H1 (cell line): ENCODE data around the gene CUBN. TPM values are rescaled to one million over a fixed set of nuclear protein-coding genes. Genes with fewer than 3 reads are reported as not detected.

Source experiments
- CTCF ChIA-PET: fragments of 300-600 bp; sonication (Branson Sonifier 250); formaldehyde crosslinking; loops from one replicate; lab custom pipeline; 2021; ENCODE audit not compliant: partially characterized antibody; lab: Charles Lee
- POLR2A ChIA-PET: fragments of 300-600 bp; sonication (Branson Sonifier 250); formaldehyde crosslinking; loops from one replicate; lab custom pipeline; 2021; ENCODE audit warnings: inconsistent platforms; ENCODE audit not compliant: partially characterized antibody; lab: Charles Lee
- DNase-seq, 2 experiments: peaks; one replicate each; pipeline versions ENCODE4 v3.0.0 to v3.0.0-alpha.2; 2010 to 2022; ENCODE audit warnings: low spot score in 2 of 2, low read depth in 1 of 2, mixed read lengths in 1 of 2
- FAIRE-seq: peaks from 2 replicates; lab custom pipeline; 2011; peaks lifted over from hg19 to GRCh38; lab: Jason Lieb, UNC
- H2AFZ ChIP-seq: 2 replicates; pipeline ENCODE4 v1.8.1; 2012; ENCODE audit warnings: low read length, inconsistent platforms
- H2AK5ac ChIP-seq: 2 replicates; pipeline ENCODE4 v1.6.1; 2013; ENCODE audit warnings: low read depth, low read length
- H2BK120ac ChIP-seq: replicated peaks from 2 replicates; pipeline ENCODE3; 2013; ENCODE audit warnings: low read depth, low read length, inconsistent platforms
- H2BK12ac ChIP-seq: 2 replicates; pipeline ENCODE4 v1.6.1; 2013; ENCODE audit warnings: low read depth, low read length
- H2BK15ac ChIP-seq: 2 replicates; pipeline ENCODE4 v1.6.1; 2013; ENCODE audit warnings: low read length
- H2BK20ac ChIP-seq: 2 replicates; pipeline ENCODE4 v1.6.1; 2013; ENCODE audit warnings: low read length
- H2BK5ac ChIP-seq: 2 replicates; pipeline ENCODE4 v1.6.1; 2013; ENCODE audit warnings: low read depth, low read length
- H3K14ac ChIP-seq: 2 replicates; pipeline ENCODE4 v1.6.1; 2013; ENCODE audit warnings: inconsistent platforms; ENCODE audit not compliant: insufficient read length
- H3K18ac ChIP-seq: 2 replicates; pipeline ENCODE4 v1.6.1; 2013; ENCODE audit warnings: low read length; ENCODE audit errors: extremely low read depth
- H3K23ac ChIP-seq: 2 replicates; pipeline ENCODE4 v1.6.1; 2013; ENCODE audit warnings: inconsistent platforms; ENCODE audit not compliant: insufficient read length
- H3K23me2 ChIP-seq: 2 replicates; pipeline ENCODE4 v1.6.1; 2013; ENCODE audit warnings: low read depth, low read length
- H3K27ac ChIP-seq: 2 replicates; pipeline ENCODE4 v1.6.1; 2011; ENCODE audit warnings: low read depth, low read length, inconsistent platforms
- H3K27me3 ChIP-seq, 4 experiments: replicated peaks in 1 of 4; 1 replicate in 1 of 4; 2 replicates in 3 of 4; pipeline versions ENCODE4 v1.6.1 to v1.8.1; 2011 to 2013; ENCODE audit warnings: low read length in 3 of 4, mild to moderate bottlenecking in 3 of 4, inconsistent platforms in 2 of 4, mixed read lengths in 2 of 4, moderate library complexity in 1 of 4; ENCODE audit not compliant: control insufficient read depth in 3 of 4, insufficient read depth in 3 of 4; ENCODE audit errors: extremely low read depth in 1 of 4
- H3K36me3 ChIP-seq, 4 experiments: 2 replicates each; pipeline versions ENCODE4 v1.6.1 to v1.8.1; 2011 to 2013; ENCODE audit warnings: mild to moderate bottlenecking in 4 of 4, low read length in 3 of 4, moderate library complexity in 2 of 4, control low read depth in 1 of 4, inconsistent platforms in 1 of 4; ENCODE audit not compliant: insufficient read depth in 4 of 4, control insufficient read depth in 2 of 4
- H3K4ac ChIP-seq: replicated peaks from 2 replicates; pipeline ENCODE3; 2013; ENCODE audit warnings: low read length, low read depth, mixed read lengths, inconsistent platforms; ENCODE audit not compliant: insufficient read length
- H3K4me1 ChIP-seq, 4 experiments: replicated peaks in 1 of 4; 1 replicate in 1 of 4; 2 replicates in 3 of 4; pipeline versions ENCODE4 v1.6.1 to v1.8.1; 2011 to 2013; ENCODE audit warnings: low read length in 3 of 4, inconsistent platforms in 2 of 4, mixed read lengths in 1 of 4; ENCODE audit not compliant: insufficient read depth in 4 of 4, control insufficient read depth in 3 of 4
- H3K4me2 ChIP-seq, 2 experiments: 2 replicates each; pipeline versions ENCODE4 v1.6.1 to v1.8.1; 2011 to 2013; ENCODE audit warnings: low read depth in 2 of 2, low read length in 2 of 2, control low read depth in 1 of 2, inconsistent platforms in 1 of 2, mild to moderate bottlenecking in 1 of 2; ENCODE audit not compliant: insufficient read depth in 1 of 2
- H3K4me3 ChIP-seq, 4 experiments: fragments of 200-600, 300-600 bp in 1 of 4; sonication (generic), shearing (Covaris generic), sonication (Bioruptor Twin) in 1 of 4; 2 replicates each; pipeline versions ENCODE4 v1.5.1 to v1.8.1; 2011 to 2016; ENCODE audit warnings: low read length in 4 of 4, low read depth in 3 of 4, control low read depth in 2 of 4, inconsistent platforms in 2 of 4, mild to moderate bottlenecking in 2 of 4, mixed read lengths in 1 of 4, moderate library complexity in 1 of 4; ENCODE audit not compliant: insufficient read depth in 2 of 4; ENCODE audit errors: extremely low read depth in 1 of 4
- H3K56ac ChIP-seq: replicated peaks from 2 replicates; pipeline ENCODE3; 2013; ENCODE audit warnings: low read depth, mild to moderate bottlenecking, mixed read lengths, low read length, inconsistent platforms; ENCODE audit not compliant: insufficient read length
- H3K79me1 ChIP-seq: 2 replicates; pipeline ENCODE4 v1.6.1; 2013; ENCODE audit warnings: low read depth, low read length, control low read depth
- H3K79me2 ChIP-seq, 2 experiments: 2 replicates each; pipeline versions ENCODE4 v1.6.1 to v1.8.1; 2012 to 2013; ENCODE audit warnings: low read length in 2 of 2, mild to moderate bottlenecking in 2 of 2, inconsistent platforms in 1 of 2; ENCODE audit not compliant: insufficient read depth in 2 of 2, control insufficient read depth in 1 of 2
- H3K9ac ChIP-seq, 4 experiments: replicated peaks in 1 of 4; 1 replicate in 1 of 4; 2 replicates in 3 of 4; pipeline versions ENCODE4 v1.6.1 to v1.8.1; 2011 to 2013; ENCODE audit warnings: low read depth in 3 of 4, low read length in 3 of 4, control low read depth in 2 of 4, mild to moderate bottlenecking in 2 of 4, moderate library complexity in 2 of 4, inconsistent platforms in 1 of 4; ENCODE audit errors: extremely low read depth in 1 of 4
- H3K9me3 ChIP-seq, 2 experiments: 2 replicates each; pipeline versions ENCODE4 v1.6.1 to v1.8.1; 2012 to 2013; ENCODE audit warnings: mild to moderate bottlenecking in 2 of 2, moderate library complexity in 2 of 2, control low read depth in 1 of 2, inconsistent platforms in 1 of 2, low read depth in 1 of 2, low read length in 1 of 2, mixed read lengths in 1 of 2; ENCODE audit not compliant: insufficient read depth in 2 of 2
- H4K20me1 ChIP-seq, 2 experiments: replicated peaks in 1 of 2; 2 replicates each; pipeline versions ENCODE3 to v1.8.1; 2011 to 2013; ENCODE audit warnings: inconsistent platforms in 2 of 2, low read length in 2 of 2, mild to moderate bottlenecking in 1 of 2; ENCODE audit not compliant: insufficient read depth in 2 of 2, control insufficient read depth in 1 of 2
- H4K5ac ChIP-seq: 2 replicates; pipeline ENCODE4 v1.6.1; 2013; ENCODE audit warnings: low read length, low read depth, mixed read lengths, inconsistent platforms; ENCODE audit not compliant: insufficient read length
- H4K8ac ChIP-seq: 2 replicates; pipeline ENCODE4 v1.8.0; 2013; ENCODE audit warnings: mild to moderate bottlenecking, moderate library complexity, low read length, inconsistent platforms; ENCODE audit not compliant: insufficient read depth; ENCODE audit errors: extremely low read depth
- H4K91ac ChIP-seq: replicated peaks from 2 replicates; pipeline ENCODE3; 2013; ENCODE audit warnings: low read length, mixed read lengths, inconsistent platforms; ENCODE audit not compliant: insufficient read length
- ASH2L ChIP-seq: fragments of 200-600, 300-600 bp; sonication (generic); IDR thresholded peaks from one replicate; pipeline ENCODE4 v1.7.1; 2017; ENCODE audit warnings: low read length
- CTBP2 ChIP-seq: IDR thresholded peaks from 2 replicates; pipeline ENCODE4 v1.7.0; 2011; ENCODE audit warnings: borderline replicate concordance, mild to moderate bottlenecking, moderate library complexity, mixed read lengths, low read length; ENCODE audit not compliant: insufficient read depth, insufficient read length
- KDM1A ChIP-seq: fragments of 200-600, 300-600 bp; sonication (generic); IDR thresholded peaks from 2 replicates; pipeline ENCODE4 v1.7.1; 2016; ENCODE audit warnings: mild to moderate bottlenecking, low read length, borderline replicate concordance
- KDM5A ChIP-seq: fragments of 200-600 bp; IDR thresholded peaks from 2 replicates; pipeline ENCODE4 v1.7.1; 2012; ENCODE audit warnings: mild to moderate bottlenecking, low read length, inconsistent platforms, mixed read lengths
- POLR2A ChIP-seq, 2 experiments: IDR thresholded peaks; 1 replicate in 1 of 2; 2 replicates in 1 of 2; pipeline ENCODE4 v1.6.1; 2011; ENCODE audit warnings: low read depth in 2 of 2, low read length in 2 of 2, mild to moderate bottlenecking in 2 of 2; ENCODE audit errors: control extremely low read depth in 1 of 2
- POU5F1 ChIP-seq: IDR thresholded peaks from 2 replicates; pipeline ENCODE4 v1.6.1; 2011; ENCODE audit warnings: low read depth, mild to moderate bottlenecking, low read length, moderate library complexity
- RAD21 ChIP-seq, 2 experiments: IDR thresholded peaks in 1 of 2; conservative IDR thresholded peaks in 1 of 2; 2 replicates each; pipeline ENCODE4 v1.6.1; 2011; ENCODE audit warnings: low read depth in 2 of 2, low read length in 2 of 2, improper control_type of control experiment in 1 of 2, inconsistent platforms in 1 of 2, mild to moderate bottlenecking in 1 of 2, moderate library complexity in 1 of 2
- SIN3A ChIP-seq, 2 experiments: IDR thresholded peaks in 1 of 2; conservative IDR thresholded peaks in 1 of 2; 2 replicates each; pipeline ENCODE4 v1.6.1; 2011 to 2012; ENCODE audit warnings: low read length in 2 of 2, improper control_type of control experiment in 1 of 2, low read depth in 1 of 2, mild to moderate bottlenecking in 1 of 2
- SP4 ChIP-seq: IDR thresholded peaks from 2 replicates; pipeline ENCODE4 v1.6.1; 2012; ENCODE audit warnings: low read length, inconsistent platforms
- SUZ12 ChIP-seq: fragments of 200-600 bp; sonication (generic); IDR thresholded peaks from 2 replicates; pipeline ENCODE4 v1.6.1; 2012; ENCODE audit warnings: mild to moderate bottlenecking, inconsistent platforms, low read length, moderate library complexity, mixed read lengths
- TAF1 ChIP-seq: IDR thresholded peaks from 2 replicates; pipeline ENCODE4 v1.6.1; 2011; ENCODE audit warnings: mild to moderate bottlenecking, low read depth, low read length
- TBP ChIP-seq: IDR thresholded peaks from 2 replicates; pipeline ENCODE4 v1.6.1; 2011; ENCODE audit warnings: low read depth, low read length, improper control_type of control experiment
- TCF12 ChIP-seq: IDR thresholded peaks from 2 replicates; pipeline ENCODE4 v1.6.1; 2011; ENCODE audit warnings: low read depth, mild to moderate bottlenecking, low read length
- TEAD4 ChIP-seq: IDR thresholded peaks from 2 replicates; pipeline ENCODE4 v1.6.1; 2012; ENCODE audit warnings: low read depth, low read length, inconsistent platforms, mixed read lengths
- WGBS, 2 experiments: shearing (Covaris generic) in 1 of 2; methylation state at CpG; one replicate each; pipeline versions ENCODE4 v1.1.6 to v1.1.7; 2013 to 2015; ENCODE audit warnings: low lambda C conversion rate in 2 of 2, mixed read lengths in 2 of 2, inconsistent platforms in 1 of 2, low coverage in 1 of 2, missing lambda C conversion rate in 1 of 2; ENCODE audit not compliant: insufficient replicate concordance in 2 of 2, insufficient coverage in 1 of 2, insufficient read length in 1 of 2; ENCODE audit errors: extremely low coverage in 1 of 2, missing lambda C conversion rate in 1 of 2; 5-methylcytosine and 5-hydroxymethylcytosine counted together
- polyA plus RNA-seq, 7 experiments: library from polyadenylated mRNA; depleted of rRNA in 3 of 7; stranded (reverse) in 5 of 7; unstranded in 2 of 7; fragments of >200 nt in 5 of 7; fragments of 200-250 nt in 2 of 7; gene quantifications; 1 replicate in 5 of 7; 2 replicates in 1 of 7; 4 replicates in 1 of 7; pipeline versions ENCODE4 v1.2.1 to v1.2.3, GENCODE V29; 2011 to 2013; ENCODE audit warnings: missing spikeins in 2 of 7, mixed read lengths in 2 of 7
- total RNA-seq: library from RNA; stranded (reverse); fragmentation: NEBNext Ultra II Directional; extraction: Animal tissue kit (Norgen Biotek cat#: 25700); gene quantifications from 2 replicates; pipeline ENCODE4 v1.2.1, GENCODE V29; 2021
- TF ChIP-seq, protein P1 (sequence below): IDR thresholded peaks from 2 replicates; pipeline ENCODE4 v1.6.1; 2011; ENCODE audit warnings: low read depth, mild to moderate bottlenecking, low read length; ENCODE audit not compliant: insufficient read depth

The CUBN gene
- total and polyA plus RNA-seq, 2 of the 8 experiments (the other 6 are each of a cell fraction or from before 2014, with no cell fraction given): 0.04 to 0.08 TPM

DNA sequence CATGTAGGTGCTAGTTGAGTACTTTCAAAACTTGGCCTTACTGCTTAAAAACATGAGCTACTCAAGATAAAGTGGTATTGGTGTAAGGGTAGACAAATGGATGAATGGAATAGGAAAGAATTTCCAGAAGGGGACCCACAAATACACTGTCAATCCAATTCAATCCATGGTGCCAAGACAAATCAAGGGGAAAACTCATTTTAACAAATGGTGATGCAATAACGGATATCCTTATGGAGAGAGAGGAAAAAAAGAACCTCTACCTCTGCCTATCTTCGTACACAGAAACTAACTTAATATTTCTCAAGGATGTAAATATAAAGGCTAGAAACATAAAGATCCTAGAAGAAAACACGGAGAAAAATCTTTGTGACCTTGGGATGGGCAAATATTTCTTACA, 188.5 kb downstream of the CUBN start:
- Histone ChIP-seq H3K27me3 (peaks cover 0 to 2% (median 0%) of the 10 kb centered on the region in 4 experiments; a peak in 1 of 7 replicates), H3K9me3 (no peaks in the 10 kb centered on the region), H2BK12ac (no peak overlapping the region), H2BK15ac (no peak overlapping the region), H3K4me1 (0 out of 7 replicates have a peak, but pooled peaks cover 0 to 2% (median 0%) of the 10 kb centered on the region in 4 experiments), H2BK120ac (no peak overlapping the region), H4K20me1 (no peaks in the 10 kb centered on the region), H4K5ac (no peak overlapping the region), H3K18ac (no peak overlapping the region), H2BK20ac (no peak overlapping the region), H2AK5ac (no peak overlapping the region), H4K91ac (no peak overlapping the region), H3K4ac (no peak overlapping the region), H3K27ac (no peak overlapping the region), H2AFZ (no peak overlapping the region), H3K79me2 (no peaks in the 10 kb centered on the region), H3K56ac (no peak overlapping the region), H3K4me3 (no peak overlapping the region), H3K36me3 (no peaks in the 10 kb centered on the region), H3K23me2 (peaks cover 2% of the 10 kb centered on the region; the same call in 1 of the 2 replicates), H4K8ac (no peak overlapping the region), H3K23ac (no peak overlapping the region), H3K9ac (no peak overlapping the region), H3K14ac (no peak overlapping the region), H3K79me1 (no peaks in the 10 kb centered on the region), H2BK5ac (no peak overlapping the region), H3K4me2 (no peak overlapping the region)
- ChIA-PET POLR2A (no interaction called here), CTCF (no interaction called here)
- FAIRE-seq (no peak), DNase-seq (no peak)
- 92% methylated on average over 3 of the region's 3 CpGs; no CpG with 5 or more reads in 1 of the 2 experiments for WGBS, 2 experiments
- no peak for TF ChIP-seq CTBP2
- no peak for TF ChIP-seq KDM5A
- no peak for TF ChIP-seq SP4
- no peak for TF ChIP-seq TEAD4
- TF ChIP-seq KDM1A: no peak
- no peak for TF ChIP-seq ASH2L
- TF ChIP-seq POU5F1: no peak
- TF ChIP-seq SIN3A (conservative IDR thresholded peaks at IDR 0.05 in 1 of 2, IDR thresholded peaks at IDR 0.05 in 1 of 2; ENCODE audit: low read depth in 1 of 2, low read length in 2 of 2): no peak
- TF ChIP-seq, protein P1, sequence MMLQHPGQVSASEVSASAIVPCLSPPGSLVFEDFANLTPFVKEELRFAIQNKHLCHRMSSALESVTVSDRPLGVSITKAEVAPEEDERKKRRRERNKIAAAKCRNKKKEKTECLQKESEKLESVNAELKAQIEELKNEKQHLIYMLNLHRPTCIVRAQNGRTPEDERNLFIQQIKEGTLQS: no peak
- no peak for TF ChIP-seq TBP
- TF ChIP-seq SUZ12: no peak
- TF ChIP-seq TAF1: no peak
- no peak for TF ChIP-seq TCF12
- TF ChIP-seq RAD21 (IDR thresholded peaks at IDR 0.05 in 1 of 2, conservative IDR thresholded peaks at IDR 0.05 in 1 of 2; ENCODE audit: low read depth in 2 of 2, low read length in 2 of 2): no peak
- TF ChIP-seq POLR2A (IDR thresholded peaks at IDR 0.05; ENCODE audit: control extremely low read depth in 1 of 2, low read depth in 2 of 2, low read length in 2 of 2): no peak
